ENCODE data around the gene CACNA2D4. TPM values are rescaled to one million over a fixed set of nuclear protein-coding genes. Genes with fewer than 3 reads are reported as not detected.

The CACNA2D4 gene
- total RNA-seq, 1 experiment from 2014 or later, result 1.7 TPM

GRCh38 chr12:1904875-1905274 is 13.6 kb downstream of the CACNA2D4 start:
- Histone ChIP-seq H3K27ac (ENCODE audit: low read depth, low read length) (no peak overlapping the region), H3K9me2 (ENCODE audit: insufficient read depth) (no peaks in the 10 kb centered on the region), H3K79me2 (ENCODE audit: insufficient read depth, low read length) (no peaks in the 10 kb centered on the region), H3K4me1 (ENCODE audit: control insufficient read depth in 1 of 2, insufficient read depth in 2 of 2, low read length in 2 of 2) (no peaks in the 10 kb centered on the region), H3K4me2 (ENCODE audit: low read length) (no peak overlapping the region), H3K9me3 (ENCODE audit: control insufficient read depth in 1 of 2, insufficient read depth in 1 of 2, low read depth in 1 of 2, low read length in 2 of 2) (peaks cover 10 to 15% of the 10 kb centered on the region in 2 experiments; a peak in 2 of 4 replicates), H3K9ac (ENCODE audit: low read length) (no peak overlapping the region), H2AFZ (ENCODE audit: low read depth, low read length, poor library complexity, severe bottlenecking) (no peak overlapping the region), H3K27me3 (ENCODE audit: insufficient read depth, low read length) (no peaks in the 10 kb centered on the region), H4K20me1 (ENCODE audit: insufficient read depth) (no peaks in the 10 kb centered on the region), H3K4me3 (replicated peaks in 1 of 2; ENCODE audit: low read depth in 1 of 2, low read length in 2 of 2) (no peak overlapping the region), H3K36me3 (ENCODE audit: control insufficient read depth in 1 of 2, insufficient read depth in 2 of 2, low read length in 2 of 2) (no peaks in the 10 kb centered on the region)
- TF ChIP-seq FOSL1 (IDR thresholded peaks at IDR 0.05; ENCODE audit: low read depth) (no peak), POLR2AphosphoS5 (IDR thresholded peaks at IDR 0.05; ENCODE audit: low read depth, low read length) (no peak), EGR1 (IDR thresholded peaks at IDR 0.05; ENCODE audit: low read depth) (no peak), TCF7L2 (IDR thresholded peaks at IDR 0.05; ENCODE audit: borderline replicate concordance, extremely low read depth, insufficient read depth, insufficient read length) (no peak), ELF1 (IDR thresholded peaks at IDR 0.05; ENCODE audit: borderline replicate concordance, low read depth) (no peak), EZH2phosphoT487 (IDR thresholded peaks at IDR 0.05; ENCODE audit: borderline replicate concordance) (no peak)
- no peak for DNase-seq (ENCODE audit: low read depth, low spot score)
- BruUV-seq (replicated peaks), result no TSS peak
- intact Hi-C loops (cut with micrococcal nuclease), result no loop called here
- CTCF ChIA-PET, result no interaction called here
- RAD21 ChIA-PET (ENCODE audit: low non-redundant PET in 1 of 2, low total read pairs in 2 of 2, uncharacterized antibody in 2 of 2, unreplicated experiment in 2 of 2), result no interaction called here
- ATAC-seq, result no peak
- POLR2A ChIA-PET, result no interaction called here

- peaks cover 0 to 3% of the 10 kb centered on the region in 2 experiments; a peak in 1 of 4 replicates for H3K9me3 ChIP-seq (ENCODE audit: control insufficient read depth in 1 of 2, insufficient read depth in 1 of 2, low read depth in 1 of 2, low read length in 2 of 2)
- H3K9ac ChIP-seq (ENCODE audit: low read length), result no peak overlapping the region
- no peak for DNase-seq (ENCODE audit: low read depth, low spot score)
- H3K4me1 ChIP-seq (ENCODE audit: control insufficient read depth in 1 of 2, insufficient read depth in 2 of 2, low read length in 2 of 2), result no peaks in the 10 kb centered on the region
- CTCF ChIA-PET, result no interaction called here
- POLR2A ChIA-PET, result no interaction called here
- no peaks in the 10 kb centered on the region for H3K9me2 ChIP-seq (ENCODE audit: insufficient read depth)
- H4K20me1 ChIP-seq (ENCODE audit: insufficient read depth), result no peaks in the 10 kb centered on the region
- H3K27me3 ChIP-seq (ENCODE audit: insufficient read depth, low read length), result no peaks in the 10 kb centered on the region
- intact Hi-C loops (cut with micrococcal nuclease), result no loop called here
- H3K36me3 ChIP-seq (ENCODE audit: control insufficient read depth in 1 of 2, insufficient read depth in 2 of 2, low read length in 2 of 2), result no peaks in the 10 kb centered on the region
- no peak for TF ChIP-seq ZBTB33 (IDR thresholded peaks at IDR 0.05; ENCODE audit: extremely low read depth, insufficient replicate concordance, low read length)
- no peak for TF ChIP-seq EZH2 (IDR thresholded peaks at IDR 0.05)
- no peak for TF ChIP-seq CBX3 (IDR thresholded peaks at IDR 0.05; ENCODE audit: low read depth)
- H3K4me2 ChIP-seq (ENCODE audit: low read length), result no peak overlapping the region
- ATAC-seq, result no peak
- no peak overlapping the region for H3K27ac ChIP-seq (ENCODE audit: low read depth, low read length)
- H3K4me3 ChIP-seq (replicated peaks in 1 of 2; ENCODE audit: low read depth in 1 of 2, low read length in 2 of 2), result no peak overlapping the region
- BruUV-seq (replicated peaks), result no TSS peak
- RAD21 ChIA-PET (ENCODE audit: low non-redundant PET in 1 of 2, low total read pairs in 2 of 2, uncharacterized antibody in 2 of 2, unreplicated experiment in 2 of 2), result no interaction called here
- H2AFZ ChIP-seq (ENCODE audit: low read depth, low read length, poor library complexity, severe bottlenecking), result no peak overlapping the region
- no peaks in the 10 kb centered on the region for H3K79me2 ChIP-seq (ENCODE audit: insufficient read depth, low read length)
Measured at GRCh38 chr12:1896964-1897363, 21.5 kb downstream of the CACNA2D4 start.
